Measurements from ENCODE around the gene SLC30A5.

SLC30A5 gene

DNA sequence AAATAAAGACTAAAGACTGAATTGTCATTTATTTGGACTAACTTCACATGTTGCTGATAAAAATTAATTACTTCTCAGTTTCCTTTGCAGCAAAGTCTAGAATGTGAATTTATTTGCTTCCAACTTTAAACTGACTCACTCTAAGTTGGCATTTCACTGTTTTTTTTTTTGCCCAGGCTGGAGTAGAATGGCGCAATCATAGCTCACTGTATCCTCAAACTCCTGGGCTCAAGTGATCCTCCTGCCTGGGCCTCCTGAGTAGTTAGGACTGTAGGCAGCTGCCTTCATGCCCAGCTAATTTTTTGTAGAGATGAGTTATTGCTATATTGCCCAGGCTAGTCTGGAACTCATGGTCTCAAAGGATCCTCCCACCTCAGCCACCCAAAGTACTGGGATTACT is 76.7 kb downstream of the SLC30A5 start:
- DNase-seq = no peak

- no peak for DNase-seq
Observed at GRCh38 chr5:69170969-69171368, 77.2 kb downstream of the SLC30A5 start.
